Ovary (tissue), 9 donors: ENCODE measurements around the gene EXTL1. TPM values are rescaled to one million over a fixed set of nuclear protein-coding genes. Genes with fewer than 3 reads are reported as not detected.

Source experiments
- DNase-seq, 5 donors: peaks; one replicate each; pipeline ENCODE4 v3.0.0-alpha.2; 2019 to 2020
- H3K27ac ChIP-seq, 2 donors: fragments of 200-600 bp; one replicate each; pipeline versions ENCODE4 v1.5.1 to v1.8.0; 2019 to 2022
- H3K27me3 ChIP-seq: fragments of 200-600 bp; one replicate; pipeline ENCODE4 v1.8.0; 2022
- H3K36me3 ChIP-seq: fragments of 200-600 bp; sonication (generic); one replicate; pipeline ENCODE4 v1.5.1; 2019
- H3K4me1 ChIP-seq: one replicate; pipeline ENCODE4 v1.8.1; 2013; ENCODE audit warnings: mild to moderate bottlenecking, moderate library complexity; ENCODE audit not compliant: insufficient read depth
- H3K4me3 ChIP-seq: fragments of 200-600 bp; sonication (generic); one replicate; pipeline ENCODE4 v1.5.1; 2017
- H3K9me3 ChIP-seq, 2 donors: fragments of 200-600 bp in 1 of 2; sonication (generic) in 1 of 2; one replicate each; pipeline versions ENCODE4 v1.5.1 to v1.8.1; 2013 to 2019; ENCODE audit warnings: mild to moderate bottlenecking in 1 of 2, moderate library complexity in 1 of 2
- CTCF ChIP-seq, 3 donors: fragments of 450-650 bp in 2 of 3; fragments of 200-600 bp in 1 of 3; IDR thresholded peaks; one replicate each; pipeline versions ENCODE4 v1.5.1 to v1.8.0; 2016 to 2022; ENCODE audit warnings: antibody characterized with exemption in 3 of 3, mild to moderate bottlenecking in 1 of 3
- EP300 ChIP-seq: sonication (generic); formaldehyde crosslinking; IDR thresholded peaks from one replicate; pipeline ENCODE4 v1.6.1; 2017; ENCODE audit warnings: antibody characterized with exemption
- POLR2A ChIP-seq: fragments of 450-650 bp; IDR thresholded peaks from one replicate; pipeline ENCODE4 v1.6.1; 2017; ENCODE audit warnings: antibody characterized with exemption, mild to moderate bottlenecking, moderate library complexity
- WGBS, 3 donors: extraction: QIAGEN DNeasy Blood & Tissue Kit in 1 of 3; methylation state at CpG; one replicate each; pipeline versions ENCODE4 v1.1.5 to v1.1.7; 2013 to 2017; 5-methylcytosine and 5-hydroxymethylcytosine counted together
- intact Hi-C, 4 donors: fragments of 100-400 bp; cut with DNase I; formaldehyde crosslinking; loops; one replicate each; pipeline versions ENCODE4 v1.11.0 to v1.15.1; 2022 to 2023
- polyA plus RNA-seq, 2 donors: library from polyadenylated mRNA; stranded (reverse); fragments of 200-250 nt in 1 of 2; fragments of 350-450 nt in 1 of 2; fragmentation: Illumina TruSeq in 1 of 2; extraction: RNeasy Lipid Tissue Mini Kit (QIAGEN cat#74804) in 1 of 2; gene quantifications; one replicate each; pipeline ENCODE4 v1.2.3, GENCODE V29; 2013 to 2014
- total RNA-seq, 7 donors: library from RNA; depleted of rRNA in 2 of 7; stranded (reverse); fragments of >200 nt in 2 of 7; fragmentation: NEBNext Ultra II Directional in 3 of 7; extraction: Animal tissue kit (Norgen Biotek cat#: 25700) in 3 of 7; gene quantifications; one replicate each; pipeline versions ENCODE4 v1.1.0 to v1.2.4, GENCODE V29; 2016 to 2023
- donor health status: DM: no; HTN: no; CAD: no; lungs with moderate emphysema.
- donor health status: DM: no; HTN: no; CAD: no.
- donor health status: Bipolar disorder and iron deficiency.
- donor health status: DM: yes; HTN: yes; CAD: no.
- donor health status: DM: no; HTN: no; CAD: no.
- donor health status: DM: yes; HTN: yes; CAD: no.

Gene EXTL1
- total and polyA plus RNA-seq, 9 donors = 0.47 to 4.5 (median 2.8) TPM

- no peak overlapping the region for H3K4me3 ChIP-seq
- no peaks in the 10 kb centered on the region for H3K27me3 ChIP-seq
- DNase-seq = no peak
- H3K4me1 ChIP-seq = no peaks in the 10 kb centered on the region
- WGBS, 3 donors = 70 to 95% (median 84%) methylated on average over 1 of the region's 1 CpG
- H3K36me3 ChIP-seq = no peaks in the 10 kb centered on the region
- H3K9me3 ChIP-seq = no peaks in the 10 kb centered on the region
- no peak for TF ChIP-seq EP300
- TF ChIP-seq POLR2A = no peak
- no peak for TF ChIP-seq CTCF (IDR thresholded peaks at IDR 0.05)
- intact Hi-C loops = no loop called here
- H3K27ac ChIP-seq = no peak overlapping the region
Observed at GRCh38 chr1:26069941-26070295, 48.3 kb downstream of the EXTL1 start.

DNA sequence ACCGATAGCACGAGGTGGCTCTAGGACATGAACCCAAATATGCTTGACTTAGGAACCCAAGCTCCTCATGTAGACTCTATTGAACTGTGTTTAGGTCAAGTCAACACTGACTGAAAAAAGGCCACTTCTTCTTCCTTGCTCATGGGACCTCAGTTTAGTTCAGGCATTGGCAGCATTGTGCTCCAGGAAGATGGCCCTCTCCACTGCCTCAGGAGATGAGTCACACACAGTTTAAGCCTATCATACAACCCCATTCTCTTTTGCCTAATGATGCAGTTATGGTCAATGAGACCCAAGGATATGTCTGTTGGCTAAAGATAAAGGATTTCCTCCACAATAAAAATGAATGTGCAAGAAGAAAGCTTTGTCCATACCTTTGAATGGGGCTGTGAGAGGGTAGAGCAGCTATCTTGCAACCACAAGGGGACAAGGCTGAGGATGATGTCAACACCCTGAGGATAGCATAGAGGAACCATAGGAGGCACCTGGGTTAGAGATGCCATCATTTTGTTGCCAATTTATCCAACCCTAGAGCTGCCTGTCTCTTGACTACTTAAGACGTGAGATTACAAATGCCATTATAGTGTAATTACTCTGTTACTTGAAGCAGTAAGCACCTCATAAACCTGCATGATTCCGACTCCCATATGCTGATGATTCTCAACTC lies 48.9 kb downstream of the EXTL1 start:
- H3K36me3 ChIP-seq = no peaks in the 10 kb centered on the region
- no peaks in the 10 kb centered on the region for H3K9me3 ChIP-seq
- intact Hi-C loops = no loop called here
- H3K4me3 ChIP-seq = no peak overlapping the region
- 79 to 88% (median 84%) methylated on average over 4 of the region's 4 CpGs for WGBS, 3 donors
- no peaks in the 10 kb centered on the region for H3K27me3 ChIP-seq
- TF ChIP-seq POLR2A = no peak
- TF ChIP-seq EP300 = no peak
- no peak for TF ChIP-seq CTCF (IDR thresholded peaks at IDR 0.05)
- no peak for DNase-seq
- H3K27ac ChIP-seq = no peak overlapping the region
- no peaks in the 10 kb centered on the region for H3K4me1 ChIP-seq

DNA sequence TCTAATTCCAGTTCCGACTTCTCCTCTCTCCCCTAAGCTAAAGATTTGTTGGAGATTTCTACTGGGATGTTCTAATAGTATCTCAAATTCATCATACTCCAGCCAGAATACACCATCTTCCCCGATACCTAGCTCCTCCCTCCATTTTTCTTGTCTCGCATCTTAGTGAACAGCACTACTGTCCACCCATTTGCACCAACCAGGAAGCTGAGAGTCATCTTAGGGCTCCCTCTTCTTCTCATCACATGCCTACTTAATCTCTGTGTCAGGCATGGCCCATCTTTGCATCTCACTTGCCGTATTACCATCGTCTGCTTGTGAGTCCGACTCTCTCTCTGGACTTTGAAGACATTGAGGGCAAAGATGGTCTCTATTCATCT lies 49.4 kb downstream of the EXTL1 start:
- Histone ChIP-seq H3K9me3 (no peaks in the 10 kb centered on the region), H3K4me1 (no peaks in the 10 kb centered on the region), H3K36me3 (no peaks in the 10 kb centered on the region), H3K27me3 (no peaks in the 10 kb centered on the region), H3K4me3 (no peak overlapping the region), H3K27ac (no peak overlapping the region)
- TF ChIP-seq CTCF (IDR thresholded peaks at IDR 0.05) (no peak), EP300 (no peak), POLR2A (no peak)
- 86 to 90% (median 88%) methylated on average over 6 of the region's 6 CpGs for WGBS, 3 donors
- intact Hi-C loops = no loop called here
- no peak for DNase-seq

DNA sequence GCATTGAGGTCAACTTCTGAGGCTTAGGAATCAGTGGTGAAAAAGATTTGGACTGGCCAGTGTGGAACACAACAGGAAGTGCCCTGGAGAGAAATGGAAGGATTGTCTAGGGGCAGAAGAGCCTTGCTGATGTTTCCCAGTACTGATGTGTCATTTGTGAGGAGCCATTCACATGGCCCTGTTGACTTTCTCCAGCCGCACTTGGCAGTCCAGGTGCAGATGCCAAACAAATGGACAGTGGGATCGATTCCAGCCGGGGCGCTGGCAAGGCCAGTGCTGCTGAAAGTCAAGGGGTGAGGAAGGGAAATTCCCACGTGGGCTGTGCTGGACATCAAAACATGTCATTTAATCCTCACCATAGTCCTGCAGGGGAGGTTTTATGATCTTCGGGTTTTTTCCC lies 50.7 kb downstream of the EXTL1 start:
- intact Hi-C loops = no loop called here
- no peaks in the 10 kb centered on the region for H3K9me3 ChIP-seq
- no peaks in the 10 kb centered on the region for H3K27me3 ChIP-seq
- H3K36me3 ChIP-seq = no peaks in the 10 kb centered on the region
- DNase-seq = no peak
- no peaks in the 10 kb centered on the region for H3K4me1 ChIP-seq
- TF ChIP-seq POLR2A (no peak), CTCF (IDR thresholded peaks at IDR 0.05) (no peak), EP300 (no peak)
- H3K27ac ChIP-seq = no peak overlapping the region
- 29 to 34% (median 29%) methylated on average over 6 of the region's 6 CpGs for WGBS, 3 donors
- H3K4me3 ChIP-seq = no peak overlapping the region
